CD4-positive, alpha-beta memory T cell (primary cell): ENCODE results near the gene TXLNG. TPM values are rescaled to one million over a fixed set of nuclear protein-coding genes. Genes with fewer than 3 reads are reported as not detected.

Experiments used
- CTCF ChIA-PET: fragments of 350-600 bp; sonication (Branson Sonifier 250); formaldehyde crosslinking; loops from one replicate; lab custom pipeline; 2021; ENCODE audit warnings: inconsistent platforms; ENCODE audit not compliant: partially characterized antibody; lab: Charles Lee
- POLR2A ChIA-PET: fragments of 350-600 bp; sonication (Branson Sonifier 250); formaldehyde crosslinking; loops from one replicate; lab custom pipeline; 2021; ENCODE audit not compliant: partially characterized antibody; lab: Charles Lee
- DNase-seq, 5 donors: peaks; one replicate each; pipeline versions ENCODE4 v3.0.0 to v3.0.0-alpha.2; 2020 to 2022; ENCODE audit warnings: mixed read lengths in 1 of 5
- H3K27ac ChIP-seq: one replicate; pipeline ENCODE4 v1.7.0; 2013; ENCODE audit warnings: low read depth, low read length
- H3K27me3 ChIP-seq: 2 replicates; pipeline ENCODE4 v1.7.0; 2013; ENCODE audit warnings: mild to moderate bottlenecking, low read length, moderate library complexity; ENCODE audit not compliant: insufficient read depth
- H3K36me3 ChIP-seq: 2 replicates; pipeline ENCODE4 v1.7.0; 2013; ENCODE audit warnings: mild to moderate bottlenecking, low read length, moderate library complexity; ENCODE audit not compliant: insufficient read depth
- H3K4me1 ChIP-seq: 2 replicates; pipeline ENCODE4 v1.7.0; 2013; ENCODE audit warnings: mild to moderate bottlenecking, low read length, moderate library complexity; ENCODE audit not compliant: insufficient read depth
- H3K4me3 ChIP-seq, 2 donors: one replicate each; pipeline ENCODE4 v1.7.0; 2013; ENCODE audit warnings: low read length in 2 of 2, mild to moderate bottlenecking in 1 of 2
- H3K9me3 ChIP-seq, 2 donors: one replicate each; pipeline ENCODE4 v1.7.0; 2013; ENCODE audit warnings: low read length in 2 of 2, control low read depth in 1 of 2; ENCODE audit not compliant: control insufficient read depth in 1 of 2
- H3K27ac Mint-ChIP-seq, 7 donors: one replicate each; pipeline ENCODE4 v1.8.0; 2020 to 2021; ENCODE audit warnings: mixed read lengths in 7 of 7, mild to moderate bottlenecking in 6 of 7, inconsistent platforms in 3 of 7, moderate library complexity in 3 of 7
- H3K27me3 Mint-ChIP-seq, 2 donors: one replicate each; pipeline ENCODE4 v1.8.0; 2020 to 2021; ENCODE audit warnings: mixed read lengths in 2 of 2
- H3K36me3 Mint-ChIP-seq, 2 donors: one replicate each; pipeline ENCODE4 v1.8.0; 2020 to 2021; ENCODE audit warnings: mixed read lengths in 2 of 2, inconsistent platforms in 1 of 2, mild to moderate bottlenecking in 1 of 2
- H3K4me1 Mint-ChIP-seq, 4 donors: one replicate each; pipeline ENCODE4 v1.8.0; 2020 to 2021; ENCODE audit warnings: mixed read lengths in 4 of 4, mild to moderate bottlenecking in 1 of 4
- H3K4me3 Mint-ChIP-seq, 8 donors: one replicate each; pipeline ENCODE4 v1.8.0; 2020 to 2021; ENCODE audit warnings: mixed read lengths in 8 of 8, mild to moderate bottlenecking in 7 of 8, moderate library complexity in 6 of 8, inconsistent platforms in 3 of 8
- H3K9me3 Mint-ChIP-seq, 8 donors: one replicate each; pipeline ENCODE4 v1.8.0; 2020 to 2021; ENCODE audit warnings: mixed read lengths in 8 of 8, mild to moderate bottlenecking in 5 of 8, inconsistent platforms in 3 of 8, moderate library complexity in 1 of 8
- intact Hi-C: fragments of 100-400 bp; cut with micrococcal nuclease; formaldehyde crosslinking; loops from one replicate; pipeline ENCODE4 v1.15.1; 2023
- polyA plus RNA-seq, 2 donors: library from polyadenylated mRNA; unstranded; fragments of 300-500 nt; fragmentation: Illumina TruSeq; gene quantifications; one replicate each; pipeline ENCODE4 v1.2.3, GENCODE V29; 2021
- total RNA-seq, 2 experiments: library from RNA; stranded (reverse); gene quantifications; one replicate each; pipeline ENCODE4 v1.2.3, GENCODE V29; 2021

The TXLNG gene
- total and polyA plus RNA-seq, 4 experiments from 2014 or later: 9.4 to 20.2 (median 18.8) TPM

DNA sequence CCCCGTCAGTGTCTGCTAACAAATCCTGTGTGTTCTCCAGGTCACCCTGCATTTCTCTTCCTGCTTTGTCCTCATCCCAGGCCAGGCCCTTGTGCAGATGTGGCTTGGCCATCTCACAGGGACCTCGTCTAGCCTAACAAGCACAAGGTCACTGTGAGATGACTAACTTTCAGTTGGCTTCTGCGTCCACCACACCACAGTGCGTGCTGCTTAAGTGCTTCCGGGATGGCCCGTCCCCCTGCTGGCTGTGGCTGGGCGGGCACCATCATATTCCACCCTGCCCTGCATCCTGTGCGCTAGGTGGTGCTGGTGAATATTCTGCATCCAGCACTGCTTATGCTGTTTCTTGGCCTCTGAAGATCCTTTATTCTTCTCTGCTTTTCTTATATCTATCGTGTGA is 50.1 kb downstream of the TXLNG start:
- Mint-ChIP-seq H3K36me3 (peaks cover 72 to 75% of the 10 kb centered on the region in 2 donors), H3K27ac (peak overlapping the region in 4 of 7 donors; percentile 17 to 83 (median 26)), H3K27me3 (no peaks in the 10 kb centered on the region), H3K9me3 (no peaks in the 10 kb centered on the region), H3K4me3 (no peak overlapping the region), H3K4me1 (no peaks in the 10 kb centered on the region)
- DNase-seq: peak in 1 of 5 donors; percentile 4
- Histone ChIP-seq H3K27ac (no peak overlapping the region), H3K27me3 (no peaks in the 10 kb centered on the region), H3K4me3 (no peak overlapping the region), H3K9me3 (no peaks in the 10 kb centered on the region), H3K4me1 (no peaks in the 10 kb centered on the region), H3K36me3 (peaks cover 15% of the 10 kb centered on the region)
- ChIA-PET POLR2A (no interaction called here), CTCF (no interaction called here)
- intact Hi-C loops: no loop called here

DNA sequence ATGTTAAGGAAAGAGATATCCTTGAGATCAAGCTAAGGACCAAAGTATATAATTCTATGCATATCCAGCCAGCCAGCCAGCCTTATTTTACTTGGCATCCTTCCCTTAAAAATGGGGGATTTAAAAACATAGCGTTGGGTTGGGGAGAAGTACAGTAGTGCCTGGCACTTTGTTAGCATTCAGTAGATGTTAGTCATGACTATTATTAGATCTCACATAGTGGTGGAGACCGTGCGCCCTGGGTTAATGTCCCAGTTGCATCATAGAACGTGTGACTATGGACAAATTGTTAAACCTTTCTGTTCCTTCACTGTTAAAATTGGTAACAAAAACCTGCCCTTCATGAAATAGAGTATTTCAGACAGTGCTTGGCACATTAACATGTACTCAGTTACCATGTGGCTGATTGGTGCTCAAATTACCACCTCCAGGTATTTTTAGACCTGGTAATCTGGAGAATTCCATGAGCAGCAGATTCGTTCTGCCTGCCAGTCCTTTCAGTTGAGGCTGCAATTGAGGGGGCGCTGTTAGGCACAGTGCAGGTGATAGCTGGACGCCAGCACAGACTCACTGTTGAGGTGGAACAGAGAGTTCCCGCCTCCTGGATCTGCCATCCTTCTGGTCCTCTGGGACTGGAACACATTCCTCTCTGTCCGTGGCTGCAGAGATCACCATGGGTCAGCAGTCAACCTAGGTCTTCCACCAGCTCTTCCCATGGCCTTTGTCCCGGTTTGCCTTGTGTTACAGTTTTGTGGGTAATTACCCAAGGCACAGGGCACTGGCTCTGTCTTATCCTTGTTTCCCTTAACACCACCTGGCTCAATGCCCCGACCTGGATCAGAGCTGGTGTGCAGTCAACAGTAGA is 52.2 kb downstream of the TXLNG start:
- no peaks in the 10 kb centered on the region for H3K9me3 ChIP-seq
- H3K36me3 Mint-ChIP-seq: peaks cover 73 to 75% of the 10 kb centered on the region in 2 donors
- H3K4me1 ChIP-seq: no peaks in the 10 kb centered on the region
- no peak overlapping the region for H3K4me3 Mint-ChIP-seq
- ChIA-PET CTCF (interaction anchor here (0.7 kb wide), 1 partner anchor 44 kb away, joined by 4 read pairs; no protein-coding TSS in a partner anchor), POLR2A (no interaction called here)
- peaks cover 0 to 4% (median 0%) of the 10 kb centered on the region in 4 donors for H3K4me1 Mint-ChIP-seq
- H3K27ac ChIP-seq: no peak overlapping the region
- no peaks in the 10 kb centered on the region for H3K27me3 ChIP-seq
- no peaks in the 10 kb centered on the region for H3K27me3 Mint-ChIP-seq
- no peak for DNase-seq
- intact Hi-C loops: no loop called here
- H3K36me3 ChIP-seq: peaks cover 10% of the 10 kb centered on the region
- no peaks in the 10 kb centered on the region for H3K9me3 Mint-ChIP-seq
- no peak overlapping the region for H3K4me3 ChIP-seq
- H3K27ac Mint-ChIP-seq: peak overlapping the region in 2 of 7 donors; percentile 50 to 69

DNA sequence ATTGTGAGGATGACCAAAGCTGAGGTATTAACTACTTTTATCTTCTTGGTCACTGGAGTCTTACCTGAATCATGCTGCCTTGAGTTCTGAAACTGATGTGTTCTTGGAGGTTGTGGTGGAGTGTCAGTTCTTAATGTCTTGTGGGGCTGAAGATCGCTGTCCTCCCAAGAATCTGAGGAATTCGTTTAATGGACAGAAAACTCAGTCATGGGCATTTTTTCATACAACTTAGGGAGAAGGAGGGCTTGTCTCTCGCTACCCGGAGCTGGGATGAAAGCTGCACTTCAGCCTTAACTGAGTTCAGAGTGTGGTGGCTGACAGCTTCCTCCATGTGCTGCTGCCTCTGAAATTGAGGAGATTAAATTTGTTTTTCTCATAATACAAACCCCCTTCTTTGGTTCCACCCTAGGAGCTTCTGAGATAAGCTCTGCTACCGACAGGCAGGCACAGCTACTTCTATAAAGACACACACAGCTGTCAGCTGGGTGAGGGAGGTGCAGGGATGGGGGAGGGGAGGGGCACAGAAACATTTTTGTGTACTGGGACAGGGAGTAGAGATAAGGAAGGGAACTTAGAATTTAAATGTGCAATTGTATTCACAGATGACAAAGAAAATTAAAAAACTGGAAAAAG is 53.1 kb downstream of the TXLNG start:
- Mint-ChIP-seq H3K27ac (peak overlapping the region in 3 of 7 donors; percentile 8 to 66 (median 24)), H3K9me3 (no peaks in the 10 kb centered on the region), H3K4me3 (no peak overlapping the region), H3K27me3 (no peaks in the 10 kb centered on the region), H3K4me1 (peaks cover 0 to 4% (median 0%) of the 10 kb centered on the region in 4 donors), H3K36me3 (peaks cover 67 to 72% of the 10 kb centered on the region in 2 donors)
- Histone ChIP-seq H3K4me1 (no peaks in the 10 kb centered on the region), H3K27ac (no peak overlapping the region), H3K9me3 (no peaks in the 10 kb centered on the region), H3K27me3 (no peaks in the 10 kb centered on the region), H3K4me3 (no peak overlapping the region), H3K36me3 (peaks cover 10% of the 10 kb centered on the region)
- ChIA-PET POLR2A (no interaction called here), CTCF (interaction anchor here (0.7 kb wide), 1 partner anchor 43 kb away, joined by 4 read pairs; no protein-coding TSS in a partner anchor)
- intact Hi-C loops: no loop called here
- DNase-seq: no peak

DNA sequence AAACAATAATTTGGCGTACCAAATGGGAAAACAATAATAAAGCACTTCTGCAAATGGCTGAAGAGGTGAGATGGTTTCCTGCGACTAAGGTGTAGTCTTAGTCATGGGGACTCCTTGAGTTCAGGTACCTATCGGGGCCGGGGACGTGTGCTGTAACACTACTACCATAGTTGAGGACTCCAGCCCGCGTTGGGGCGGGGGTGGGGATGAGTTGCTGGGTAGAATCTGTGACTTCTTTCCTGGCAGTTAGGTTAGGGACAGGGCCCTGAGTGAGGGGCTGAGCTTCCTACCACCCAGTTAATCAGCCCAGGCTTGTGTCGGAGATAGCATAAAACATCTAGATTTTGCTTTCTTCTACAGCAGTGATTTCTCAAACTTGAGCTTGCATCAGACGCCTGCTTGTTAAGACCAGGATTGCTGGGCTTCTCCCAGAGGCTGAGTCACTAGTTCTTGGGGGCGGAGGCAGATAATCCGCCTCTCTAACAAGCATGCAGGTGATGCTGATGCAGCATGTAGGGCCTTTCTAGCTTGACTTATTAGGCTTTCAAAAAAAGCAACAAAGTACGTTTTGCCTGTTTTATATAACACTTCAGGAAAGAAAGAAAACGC is 53.7 kb downstream of the TXLNG start:
- CTCF ChIA-PET: no interaction called here
- no peaks in the 10 kb centered on the region for H3K27me3 ChIP-seq
- Mint-ChIP-seq H3K4me1 (peaks cover 0 to 4% (median 0%) of the 10 kb centered on the region in 4 donors), H3K4me3 (no peak overlapping the region), H3K36me3 (peaks cover 68 to 74% of the 10 kb centered on the region in 2 donors), H3K27me3 (no peaks in the 10 kb centered on the region), H3K9me3 (no peaks in the 10 kb centered on the region), H3K27ac (peak overlapping the region in 3 of 7 donors; percentile 8 to 24 (median 8))
- no peak overlapping the region for H3K27ac ChIP-seq
- peaks cover 10% of the 10 kb centered on the region for H3K36me3 ChIP-seq
- no peak for DNase-seq
- H3K9me3 ChIP-seq: no peaks in the 10 kb centered on the region
- H3K4me3 ChIP-seq: no peak overlapping the region
- no peaks in the 10 kb centered on the region for H3K4me1 ChIP-seq
- intact Hi-C loops: no loop called here
- POLR2A ChIA-PET: no interaction called here

DNA sequence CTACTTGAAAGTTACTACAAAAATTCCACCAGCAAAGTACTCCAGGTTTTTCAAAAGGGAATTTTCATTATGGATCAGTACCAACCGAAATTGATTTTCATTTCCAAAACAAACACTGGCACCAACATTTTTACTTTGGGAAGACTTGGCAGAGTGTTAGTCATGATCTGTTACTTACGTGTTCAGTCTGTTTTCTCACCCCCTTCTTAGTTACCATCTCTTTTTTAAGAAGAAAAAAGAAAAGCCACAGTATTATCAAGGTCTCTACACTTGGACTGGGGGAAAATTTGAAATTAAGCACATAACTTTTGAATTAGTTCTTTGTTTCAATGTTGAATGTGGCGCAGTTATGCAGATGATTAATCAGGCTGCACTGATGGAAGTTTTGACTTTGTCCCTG is 56.4 kb downstream of the TXLNG start:
- peaks cover 13% of the 10 kb centered on the region for H3K36me3 ChIP-seq
- Mint-ChIP-seq H3K4me1 (peaks cover 0 to 4% (median 0%) of the 10 kb centered on the region in 4 donors), H3K4me3 (no peak overlapping the region), H3K9me3 (no peaks in the 10 kb centered on the region), H3K36me3 (peaks cover 62 to 71% of the 10 kb centered on the region in 2 donors), H3K27ac (no peak overlapping the region), H3K27me3 (no peaks in the 10 kb centered on the region)
- intact Hi-C loops: no loop called here
- DNase-seq: no peak
- no peak overlapping the region for H3K27ac ChIP-seq
- POLR2A ChIA-PET: no interaction called here
- CTCF ChIA-PET: no interaction called here
- H3K4me1 ChIP-seq: no peaks in the 10 kb centered on the region
- no peak overlapping the region for H3K4me3 ChIP-seq
- H3K9me3 ChIP-seq: no peaks in the 10 kb centered on the region
- no peaks in the 10 kb centered on the region for H3K27me3 ChIP-seq

DNA sequence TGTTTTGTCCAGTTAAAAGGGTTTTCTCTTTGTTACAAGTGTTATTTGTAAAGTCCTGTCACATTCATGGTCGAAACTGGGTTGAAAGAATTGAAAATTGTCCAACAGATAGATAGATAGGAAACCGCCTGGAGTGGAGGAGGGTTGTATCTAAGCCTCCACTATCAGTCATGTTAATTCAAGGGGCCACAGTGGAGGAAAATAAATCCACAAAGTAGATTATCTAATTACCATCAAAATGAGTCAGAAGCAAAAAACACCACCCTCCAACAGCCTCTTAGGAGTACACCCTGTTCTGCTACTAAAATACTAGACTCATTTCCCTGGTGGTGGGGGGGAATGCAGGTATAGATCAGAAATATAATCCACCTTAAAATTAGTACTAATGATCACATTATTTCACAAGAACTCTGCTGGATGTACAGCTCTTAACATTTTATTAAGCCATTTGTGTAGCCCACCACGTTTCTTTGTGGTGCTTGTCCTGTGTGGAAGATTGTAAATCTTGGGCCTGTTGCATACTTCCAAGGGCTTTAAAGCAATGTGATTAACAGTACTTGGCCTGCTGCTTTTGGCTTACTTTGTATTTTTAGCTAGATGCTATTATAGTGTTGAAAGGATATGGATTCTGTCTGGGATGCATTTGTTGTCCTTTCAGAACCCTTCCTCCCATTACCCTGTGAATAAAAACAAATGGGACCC is 57.1 kb downstream of the TXLNG start:
- Mint-ChIP-seq H3K4me3 (no peak overlapping the region), H3K27ac (peak overlapping the region in 1 of 7 donors; percentile 62), H3K4me1 (peaks cover 0 to 4% (median 0%) of the 10 kb centered on the region in 4 donors), H3K27me3 (no peaks in the 10 kb centered on the region), H3K9me3 (no peaks in the 10 kb centered on the region), H3K36me3 (peaks cover 63 to 71% of the 10 kb centered on the region in 2 donors)
- Histone ChIP-seq H3K4me1 (no peaks in the 10 kb centered on the region), H3K27ac (no peak overlapping the region), H3K4me3 (no peak overlapping the region), H3K9me3 (no peaks in the 10 kb centered on the region), H3K27me3 (no peaks in the 10 kb centered on the region), H3K36me3 (peaks cover 11% of the 10 kb centered on the region)
- POLR2A ChIA-PET: no interaction called here
- DNase-seq: no peak
- intact Hi-C loops: no loop called here
- CTCF ChIA-PET: no interaction called here
